MCF 10A (cell line): ENCODE data around the gene IKBIP. TPM values are rescaled to one million over a fixed set of nuclear protein-coding genes. Genes with fewer than 3 reads are reported as not detected.

Source experiments
- BruUV-seq: library from RNA; stranded (reverse); fragments of 400-500 nt; replicated peaks from 2 replicates; lab custom pipeline; 2021; lab: Mats Ljungman, UMichigan
- CTCF ChIA-PET: fragments of 300-600 bp; sonication (Branson Sonifier 250); formaldehyde crosslinking; extraction: SDS; loops from one replicate; lab custom pipeline; 2021; ENCODE audit warnings: antibody characterized with exemption, inconsistent platforms; lab: Yijun Ruan, JAX
- POLR2A ChIA-PET: fragments of 300-600, 350-650 bp; sonication (Branson Sonifier 250); formaldehyde crosslinking; extraction: SDS; loops from one replicate; lab custom pipeline; 2020; ENCODE audit warnings: antibody characterized with exemption, inconsistent platforms; lab: Yijun Ruan, JAX
- DNase-seq: peaks from one replicate; pipeline ENCODE4 v3.0.0-alpha.2; 2018; ENCODE audit not compliant: unreplicated experiment
- H3K27ac Mint-ChIP-seq: one replicate; pipeline ENCODE4 v1.8.0; 2022; ENCODE audit warnings: mild to moderate bottlenecking, low read depth, mixed read lengths; ENCODE audit not compliant: unreplicated experiment
- H3K27me3 Mint-ChIP-seq: one replicate; pipeline ENCODE4 v1.8.0; 2022; ENCODE audit warnings: mixed read lengths; ENCODE audit not compliant: insufficient read depth, unreplicated experiment
- H3K36me3 Mint-ChIP-seq: one replicate; pipeline ENCODE4 v1.8.0; 2022; ENCODE audit warnings: mild to moderate bottlenecking, moderate library complexity, mixed read lengths; ENCODE audit not compliant: insufficient read depth, unreplicated experiment
- H3K4me1 Mint-ChIP-seq: one replicate; pipeline ENCODE4 v1.8.0; 2022; ENCODE audit warnings: mixed read lengths; ENCODE audit not compliant: insufficient read depth, unreplicated experiment
- H3K4me3 Mint-ChIP-seq: one replicate; pipeline ENCODE4 v1.8.0; 2022; ENCODE audit warnings: mild to moderate bottlenecking, moderate library complexity, mixed read lengths; ENCODE audit not compliant: unreplicated experiment
- H3K9me3 Mint-ChIP-seq: one replicate; pipeline ENCODE4 v1.8.0; 2022; ENCODE audit warnings: mixed read lengths; ENCODE audit not compliant: unreplicated experiment
- intact Hi-C: fragments of 100-400 bp; cut with micrococcal nuclease; formaldehyde crosslinking; loops from 2 replicates; pipeline ENCODE4 v1.14.1; 2022
- total RNA-seq: library from RNA; stranded (reverse); gene quantifications from 2 replicates; pipeline ENCODE4 v1.2.3, GENCODE V29; 2022
- TF ChIP-seq, protein P1 (sequence below): fragments of 200-600 bp; IDR thresholded peaks from one replicate; pipeline ENCODE4 v1.8.0; 2022; ENCODE audit warnings: antibody characterized with exemption, mild to moderate bottlenecking; ENCODE audit not compliant: unreplicated experiment

The IKBIP gene
- total RNA-seq, 1 experiment from 2014 or later = 43.0 TPM

DNA sequence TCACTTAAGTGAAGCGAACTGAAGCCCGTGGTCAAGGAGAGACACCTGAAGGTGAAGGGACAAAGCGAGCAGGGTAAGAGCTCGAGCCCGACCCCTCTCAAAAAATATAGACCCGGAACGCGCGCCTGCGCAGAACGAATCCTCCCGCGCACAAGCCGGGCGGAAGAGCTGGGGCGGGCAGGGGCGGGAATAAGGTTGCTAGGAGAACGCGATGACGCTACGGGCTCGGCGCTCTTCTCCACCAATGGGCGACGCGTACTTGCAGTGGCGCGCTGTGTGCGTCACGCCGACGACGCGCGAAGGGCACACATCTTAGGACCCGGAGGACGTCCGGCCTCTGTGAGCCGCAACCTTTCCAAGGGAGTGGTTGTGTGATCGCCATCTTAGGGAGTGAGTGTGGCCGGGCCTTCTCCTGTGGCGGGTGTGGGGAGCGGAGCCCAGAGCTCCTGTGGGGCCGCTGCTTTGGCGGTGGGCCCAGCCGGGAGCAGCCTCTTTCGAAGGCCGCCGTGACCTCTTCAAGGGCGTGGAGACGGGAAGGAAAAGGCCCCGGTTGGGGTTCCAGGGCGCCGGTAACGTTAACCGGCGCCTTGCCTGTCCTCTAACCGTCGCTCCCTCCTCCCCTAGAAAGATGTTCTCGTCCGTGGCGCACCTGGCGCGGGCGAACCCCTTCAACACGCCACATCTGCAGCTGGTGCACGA is 51.1 kb downstream of the IKBIP start, which contains the start of gene SLC25A3:
SLC25A3 (plus strand) TSS at position 336 of the 699 bp plus-strand sequence; CDS start at position 629, 293 bp downstream.
- DNase-seq = peak; percentile 98
- Mint-ChIP-seq H3K27me3 (no peaks in the 10 kb centered on the region), H3K9me3 (no peaks in the 10 kb centered on the region), H3K4me3 (peak within 1 kb of the TSS; percentile 98), H3K36me3 (peaks cover 54% of the 10 kb centered on the region), H3K4me1 (peaks cover 6% of the 10 kb centered on the region), H3K27ac (peak within 1 kb of the TSS; percentile 100)
- no TSS peak for BruUV-seq
- intact Hi-C loops = no loop called here
- POLR2A ChIA-PET = interaction anchor here (0.6 to 7.4 kb wide), 32 partner anchors 8 to 1674 kb away, joined by 3 to 255 read pairs (median 5); partner anchors contain the start of genes APAF1, DEPDC4, IKBIP and SCYL2
- CTCF ChIA-PET = interaction anchor here (0.7 to 9.6 kb wide), 14 partner anchors 13 to 1804 kb away, joined by 3 to 84 read pairs (median 4); partner anchors contain the start of gene IKBIP
- TF ChIP-seq, protein P1, sequence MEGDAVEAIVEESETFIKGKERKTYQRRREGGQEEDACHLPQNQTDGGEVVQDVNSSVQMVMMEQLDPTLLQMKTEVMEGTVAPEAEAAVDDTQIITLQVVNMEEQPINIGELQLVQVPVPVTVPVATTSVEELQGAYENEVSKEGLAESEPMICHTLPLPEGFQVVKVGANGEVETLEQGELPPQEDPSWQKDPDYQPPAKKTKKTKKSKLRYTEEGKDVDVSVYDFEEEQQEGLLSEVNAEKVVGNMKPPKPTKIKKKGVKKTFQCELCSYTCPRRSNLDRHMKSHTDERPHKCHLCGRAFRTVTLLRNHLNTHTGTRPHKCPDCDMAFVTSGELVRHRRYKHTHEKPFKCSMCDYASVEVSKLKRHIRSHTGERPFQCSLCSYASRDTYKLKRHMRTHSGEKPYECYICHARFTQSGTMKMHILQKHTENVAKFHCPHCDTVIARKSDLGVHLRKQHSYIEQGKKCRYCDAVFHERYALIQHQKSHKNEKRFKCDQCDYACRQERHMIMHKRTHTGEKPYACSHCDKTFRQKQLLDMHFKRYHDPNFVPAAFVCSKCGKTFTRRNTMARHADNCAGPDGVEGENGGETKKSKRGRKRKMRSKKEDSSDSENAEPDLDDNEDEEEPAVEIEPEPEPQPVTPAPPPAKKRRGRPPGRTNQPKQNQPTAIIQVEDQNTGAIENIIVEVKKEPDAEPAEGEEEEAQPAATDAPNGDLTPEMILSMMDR = no peak

DNA sequence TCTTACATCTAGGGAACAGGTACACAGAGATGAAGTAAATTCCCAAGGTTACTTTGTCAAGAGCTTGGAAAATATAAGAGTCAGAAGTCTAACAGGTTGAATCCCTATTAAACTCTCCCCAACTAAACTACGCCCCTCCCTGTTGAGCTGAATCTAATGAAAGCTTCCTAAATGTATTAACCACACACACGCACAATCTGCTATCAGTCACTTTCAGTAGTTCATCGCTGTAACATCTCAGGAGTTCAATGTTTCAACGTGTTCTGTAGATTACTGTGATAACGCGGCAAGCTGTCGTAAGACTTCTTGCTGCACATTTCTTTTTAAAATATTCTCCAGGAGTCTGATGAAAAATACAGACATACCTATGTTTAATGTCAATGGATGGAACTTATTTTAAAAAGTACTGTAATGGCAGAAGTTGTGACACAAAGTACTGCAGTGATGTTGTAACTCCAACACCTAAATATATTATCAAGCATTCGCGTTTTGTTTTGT is 51.7 kb downstream of the IKBIP start:
- no peak for DNase-seq
- CTCF ChIA-PET = interaction anchor here (0.6 to 9.6 kb wide), 12 partner anchors 19 to 1805 kb away, joined by 3 to 84 read pairs (median 4); no protein-coding TSS in a partner anchor
- Mint-ChIP-seq H3K4me3 (peak overlapping the region; percentile 98), H3K9me3 (no peaks in the 10 kb centered on the region), H3K27me3 (no peaks in the 10 kb centered on the region), H3K27ac (peak overlapping the region; percentile 100), H3K36me3 (peaks cover 48% of the 10 kb centered on the region), H3K4me1 (peaks cover 6% of the 10 kb centered on the region)
- TF ChIP-seq, protein P1 = no peak
- intact Hi-C loops = no loop called here
- BruUV-seq = TSS peak; percentile 97
- POLR2A ChIA-PET = interaction anchor here (0.6 to 7.4 kb wide), 30 partner anchors 8 to 1674 kb away, joined by 3 to 255 read pairs (median 4); partner anchors contain the start of genes APAF1, DEPDC4, IKBIP and SCYL2

DNA sequence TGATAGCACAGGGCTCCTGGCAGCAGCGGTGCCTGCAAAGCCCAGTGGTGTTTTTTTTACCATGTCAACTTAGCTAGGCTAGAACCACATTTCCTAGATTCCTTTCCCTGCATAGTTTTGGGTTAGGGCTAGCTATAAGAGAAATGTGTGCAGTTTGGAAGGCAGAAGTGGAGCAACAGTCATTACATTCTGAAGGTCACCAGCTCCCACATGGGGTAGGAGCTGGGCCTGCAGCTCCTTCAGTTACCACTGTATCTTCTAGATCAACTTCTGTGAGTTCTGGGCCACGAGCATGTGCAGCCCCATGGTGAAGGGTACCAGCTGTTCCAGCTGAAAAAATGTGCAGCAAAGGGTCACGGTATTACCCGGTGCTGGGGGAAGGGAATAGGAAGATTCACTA is 53.4 kb downstream of the IKBIP start:
- no peaks in the 10 kb centered on the region for H3K9me3 Mint-ChIP-seq
- H3K4me1 Mint-ChIP-seq = peaks cover 6% of the 10 kb centered on the region
- no peaks in the 10 kb centered on the region for H3K27me3 Mint-ChIP-seq
- no peak for DNase-seq
- peaks cover 31% of the 10 kb centered on the region for H3K36me3 Mint-ChIP-seq
- BruUV-seq = no TSS peak
- ChIA-PET POLR2A (interaction anchor here (0.7 to 0.8 kb wide), 2 partner anchors 55 to 75 kb away, joined by 3 to 5 read pairs; no protein-coding TSS in a partner anchor), CTCF (interaction anchor here (0.6 to 9.6 kb wide), 6 partner anchors 24 to 1115 kb away, joined by 3 to 84 read pairs (median 4); no protein-coding TSS in a partner anchor)
- TF ChIP-seq, protein P1 = no peak
- H3K4me3 Mint-ChIP-seq = no peak overlapping the region
- intact Hi-C loops = no loop called here
- no peak overlapping the region for H3K27ac Mint-ChIP-seq

DNA sequence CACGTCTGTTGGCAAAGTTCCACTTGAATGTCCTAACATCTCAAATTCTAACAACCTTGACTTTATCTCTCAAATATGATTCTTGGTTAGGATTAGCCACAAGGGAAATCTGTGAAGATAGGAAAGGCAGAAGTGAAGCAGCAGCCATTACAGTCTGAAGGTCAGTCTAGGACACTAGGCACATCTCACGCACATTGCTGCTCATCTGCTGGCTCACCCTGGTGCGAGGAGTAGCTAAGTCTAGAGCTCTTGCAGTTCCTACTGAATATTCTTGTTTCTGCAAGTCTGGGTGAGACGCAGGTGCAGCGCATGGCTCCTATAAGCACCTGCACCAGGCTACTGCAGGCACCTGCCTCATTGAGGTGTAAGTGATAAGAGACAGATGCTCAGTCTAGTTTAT is 57.5 kb downstream of the IKBIP start:
- no peak for DNase-seq
- CTCF ChIA-PET = interaction anchor here (0.6 to 1.7 kb wide), 5 partner anchors 14 to 1726 kb away, joined by 3 to 7 read pairs (median 4); no protein-coding TSS in a partner anchor
- Mint-ChIP-seq H3K36me3 (no peaks in the 10 kb centered on the region), H3K27me3 (no peaks in the 10 kb centered on the region), H3K9me3 (no peaks in the 10 kb centered on the region), H3K4me3 (no peak overlapping the region), H3K4me1 (peaks cover 2% of the 10 kb centered on the region), H3K27ac (no peak overlapping the region)
- no TSS peak for BruUV-seq
- POLR2A ChIA-PET = interaction anchor here (1.6 kb wide), 1 partner anchor 15 kb away, joined by 5 read pairs; no protein-coding TSS in a partner anchor
- intact Hi-C loops = no loop called here
- TF ChIP-seq, protein P1 = no peak
